HepG2 (cell line): ENCODE data around the gene PIP5K1C. TPM values are rescaled to one million over a fixed set of nuclear protein-coding genes. Genes with fewer than 3 reads are reported as not detected.

Experiments used
- ARNTL ChIP-seq: sonication (generic); formaldehyde crosslinking; IDR thresholded peaks from 2 replicates; pipeline ENCODE4 v1.4.0; 2020; ENCODE audit warnings: mild to moderate bottlenecking, missing genetic modification reagents
- DBP ChIP-seq: sonication (generic); formaldehyde crosslinking; IDR thresholded peaks from 2 replicates; pipeline ENCODE4 v1.4.0; 2020; ENCODE audit warnings: missing genetic modification reagents; ENCODE audit errors: not compliant biosample characterization
- GRHL1 ChIP-seq: sonication (generic); formaldehyde crosslinking; conservative IDR thresholded peaks from 2 replicates; pipeline ENCODE4 v1.8.0; 2022; ENCODE audit warnings: missing genetic modification reagents
- HMG20A ChIP-seq: IDR thresholded peaks from 2 replicates; pipeline ENCODE4 v1.6.1; 2016; ENCODE audit warnings: borderline replicate concordance
- JUND ChIP-seq: sonication (generic); formaldehyde crosslinking; IDR thresholded peaks from 2 replicates; pipeline ENCODE4 v1.8.0; 2022; ENCODE audit warnings: mild to moderate bottlenecking, missing genetic modification reagents
- KAT8 ChIP-seq: IDR thresholded peaks from 2 replicates; pipeline ENCODE4 v1.6.1; 2016; ENCODE audit warnings: missing genetic modification reagents, missing compliant biosample characterization
- NCOA2 ChIP-seq: sonication (generic); formaldehyde crosslinking; IDR thresholded peaks from 2 replicates; pipeline ENCODE4 v1.8.0; 2022; ENCODE audit warnings: inconsistent platforms
- NR0B2 ChIP-seq: sonication (generic); formaldehyde crosslinking; IDR thresholded peaks from 2 replicates; pipeline ENCODE4 v1.4.0; 2020; ENCODE audit warnings: mild to moderate bottlenecking, missing genetic modification reagents
- POGK ChIP-seq: sonication (generic); formaldehyde crosslinking; conservative IDR thresholded peaks from 2 replicates; pipeline ENCODE4 v1.8.0; 2022; ENCODE audit warnings: mild to moderate bottlenecking, moderate library complexity, missing genetic modification reagents
- RBM39 ChIP-seq: fragments of 200-400 bp; formaldehyde crosslinking; IDR thresholded peaks from one replicate; pipeline ENCODE4 v1.6.1; 2018; ENCODE audit warnings: antibody characterized with exemption, mild to moderate bottlenecking, low read depth, low read length; ENCODE audit not compliant: poor library complexity, severe bottlenecking
- ZBTB21 ChIP-seq: sonication (generic); formaldehyde crosslinking; IDR thresholded peaks from 2 replicates; pipeline ENCODE4 v1.4.0; 2020; ENCODE audit warnings: missing genetic modification reagents
- ZIK1 ChIP-seq: sonication (generic); formaldehyde crosslinking; IDR thresholded peaks from 2 replicates; pipeline ENCODE4 v1.5.0; 2020; ENCODE audit warnings: mild to moderate bottlenecking, low read depth, missing genetic modification reagents, borderline replicate concordance
- ZMYM2 ChIP-seq: sonication (generic); formaldehyde crosslinking; IDR thresholded peaks from 2 replicates; pipeline ENCODE4 v1.8.0; 2022; ENCODE audit warnings: mild to moderate bottlenecking, missing genetic modification reagents
- ZNF12 ChIP-seq: sonication (generic); formaldehyde crosslinking; IDR thresholded peaks from 2 replicates; pipeline ENCODE4 v1.5.0; 2020; ENCODE audit warnings: missing genetic modification reagents
- ZNF253 ChIP-seq: sonication (generic); formaldehyde crosslinking; IDR thresholded peaks from 2 replicates; pipeline ENCODE4 v1.8.0; 2022; ENCODE audit warnings: mild to moderate bottlenecking, missing genetic modification reagents, borderline replicate concordance
- ZNF280B ChIP-seq: sonication (generic); formaldehyde crosslinking; IDR thresholded peaks from 2 replicates; pipeline ENCODE4 v1.5.0; 2020; ENCODE audit warnings: missing genetic modification reagents, mild to moderate bottlenecking, borderline replicate concordance
- ZNF614 ChIP-seq: IDR thresholded peaks from 2 replicates; pipeline ENCODE4 v1.6.1; 2018; ENCODE audit warnings: missing biosample characterization, missing genetic modification reagents, inconsistent platforms, borderline replicate concordance
- ZNF878 ChIP-seq: sonication (generic); formaldehyde crosslinking; IDR thresholded peaks from 2 replicates; pipeline ENCODE4 v1.8.1; 2023; ENCODE audit warnings: mild to moderate bottlenecking, missing genetic modification reagents, moderate library complexity
- ZSCAN31 ChIP-seq: sonication (generic); formaldehyde crosslinking; IDR thresholded peaks from 2 replicates; pipeline ENCODE4 v1.5.0; 2020; ENCODE audit warnings: low read depth, mild to moderate bottlenecking, missing genetic modification reagents
- ZXDC ChIP-seq: sonication (generic); formaldehyde crosslinking; IDR thresholded peaks from 2 replicates; pipeline ENCODE4 v1.5.0; 2020; ENCODE audit warnings: mild to moderate bottlenecking, missing genetic modification reagents
- polyA plus RNA-seq, 8 experiments: library from polyadenylated mRNA; depleted of rRNA in 3 of 8; stranded (reverse) in 7 of 8; unstranded in 1 of 8; fragments of >200 nt; fragmentation: Illumina TruSeq in 4 of 8; extraction: Trizol in 4 of 8; gene quantifications; 2 replicates each; pipeline versions ENCODE4 v1.2.1 to v1.2.3, GENCODE V29; 2011 to 2016; ENCODE audit warnings: low read depth in 4 of 8, missing spikeins in 1 of 8, mixed read lengths in 1 of 8; ENCODE audit not compliant: insufficient read depth in 1 of 8
- total RNA-seq, 5 experiments: library from RNA; depleted of rRNA; stranded (reverse); fragments of >200 nt; fragmentation: Illumina TruSeq; extraction: Trizol; gene quantifications; 2 replicates each; pipeline ENCODE4 v1.2.3, GENCODE V29; 2016; ENCODE audit warnings: low read depth in 1 of 5

The PIP5K1C gene
- total and polyA plus RNA-seq, 2 of the 13 experiments (the other 11 are each of a cell fraction or from before 2014, with no cell fraction given): 3.6 to 4.3 TPM

GRCh38 chr19:3710265-3710812 lies 10.1 kb upstream of the PIP5K1C start (continued):
- no peak for TF ChIP-seq ZXDC (CRISPR knock-in tag)
- TF ChIP-seq ZIK1: 0 out of 2 replicates have a peak, but pooled peaks have one; percentile 44
- 0 out of 2 replicates have a peak, but pooled peaks have one; percentile 21 for TF ChIP-seq ZBTB21 (CRISPR knock-in tag)
- peak; percentile 86 for TF ChIP-seq HMG20A (CRISPR knock-in tag)
- peak; percentile 74 for TF ChIP-seq KAT8 (CRISPR knock-in tag)
- peak; percentile 65; the same call in 1 of the 2 replicates for TF ChIP-seq ZNF614 (CRISPR knock-in tag)
- TF ChIP-seq ZNF280B (CRISPR knock-in tag): 0 out of 2 replicates have a peak, but pooled peaks have one; percentile 43
- TF ChIP-seq JUND (CRISPR knock-in tag): peak; percentile 65; the same call in 1 of the 2 replicates
- TF ChIP-seq GRHL1 (CRISPR knock-in tag): no peak
- TF ChIP-seq ZNF253 (CRISPR knock-in tag): no peak
- 0 out of 2 replicates have a peak, but pooled peaks have one; percentile 51 for TF ChIP-seq ZNF878
- TF ChIP-seq RBM39: no peak
- TF ChIP-seq DBP: no peak
- 0 out of 2 replicates have a peak, but pooled peaks have one; percentile 44 for TF ChIP-seq NR0B2 (CRISPR knock-in tag)
- TF ChIP-seq ZMYM2: peak; percentile 99
- TF ChIP-seq ZNF12: peak; percentile 94
- TF ChIP-seq ARNTL (CRISPR knock-in tag): peak; percentile 43; the same call in 1 of the 2 replicates
- peak; percentile 79 for TF ChIP-seq NCOA2 (CRISPR knock-in tag)
- peak; percentile 58; the same call in 1 of the 2 replicates for TF ChIP-seq ZSCAN31 (CRISPR knock-in tag)
- TF ChIP-seq POGK (CRISPR knock-in tag): 0 out of 2 replicates have a peak, but pooled peaks have one; percentile 53
